Fibroblast of skin of left quadriceps (primary cell): ENCODE results near the gene GCKR.

Experiments
- DNase-seq, 2 experiments: peaks; one replicate each; pipeline ENCODE4 v3.0.0-alpha.2; 2013; ENCODE audit warnings: low read depth in 2 of 2

The GCKR gene, protein sequence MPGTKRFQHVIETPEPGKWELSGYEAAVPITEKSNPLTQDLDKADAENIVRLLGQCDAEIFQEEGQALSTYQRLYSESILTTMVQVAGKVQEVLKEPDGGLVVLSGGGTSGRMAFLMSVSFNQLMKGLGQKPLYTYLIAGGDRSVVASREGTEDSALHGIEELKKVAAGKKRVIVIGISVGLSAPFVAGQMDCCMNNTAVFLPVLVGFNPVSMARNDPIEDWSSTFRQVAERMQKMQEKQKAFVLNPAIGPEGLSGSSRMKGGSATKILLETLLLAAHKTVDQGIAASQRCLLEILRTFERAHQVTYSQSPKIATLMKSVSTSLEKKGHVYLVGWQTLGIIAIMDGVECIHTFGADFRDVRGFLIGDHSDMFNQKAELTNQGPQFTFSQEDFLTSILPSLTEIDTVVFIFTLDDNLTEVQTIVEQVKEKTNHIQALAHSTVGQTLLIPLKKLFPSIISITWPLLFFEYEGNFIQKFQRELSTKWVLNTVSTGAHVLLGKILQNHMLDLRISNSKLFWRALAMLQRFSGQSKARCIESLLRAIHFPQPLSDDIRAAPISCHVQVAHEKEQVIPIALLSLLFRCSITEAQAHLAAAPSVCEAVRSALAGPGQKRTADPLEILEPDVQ

DNA sequence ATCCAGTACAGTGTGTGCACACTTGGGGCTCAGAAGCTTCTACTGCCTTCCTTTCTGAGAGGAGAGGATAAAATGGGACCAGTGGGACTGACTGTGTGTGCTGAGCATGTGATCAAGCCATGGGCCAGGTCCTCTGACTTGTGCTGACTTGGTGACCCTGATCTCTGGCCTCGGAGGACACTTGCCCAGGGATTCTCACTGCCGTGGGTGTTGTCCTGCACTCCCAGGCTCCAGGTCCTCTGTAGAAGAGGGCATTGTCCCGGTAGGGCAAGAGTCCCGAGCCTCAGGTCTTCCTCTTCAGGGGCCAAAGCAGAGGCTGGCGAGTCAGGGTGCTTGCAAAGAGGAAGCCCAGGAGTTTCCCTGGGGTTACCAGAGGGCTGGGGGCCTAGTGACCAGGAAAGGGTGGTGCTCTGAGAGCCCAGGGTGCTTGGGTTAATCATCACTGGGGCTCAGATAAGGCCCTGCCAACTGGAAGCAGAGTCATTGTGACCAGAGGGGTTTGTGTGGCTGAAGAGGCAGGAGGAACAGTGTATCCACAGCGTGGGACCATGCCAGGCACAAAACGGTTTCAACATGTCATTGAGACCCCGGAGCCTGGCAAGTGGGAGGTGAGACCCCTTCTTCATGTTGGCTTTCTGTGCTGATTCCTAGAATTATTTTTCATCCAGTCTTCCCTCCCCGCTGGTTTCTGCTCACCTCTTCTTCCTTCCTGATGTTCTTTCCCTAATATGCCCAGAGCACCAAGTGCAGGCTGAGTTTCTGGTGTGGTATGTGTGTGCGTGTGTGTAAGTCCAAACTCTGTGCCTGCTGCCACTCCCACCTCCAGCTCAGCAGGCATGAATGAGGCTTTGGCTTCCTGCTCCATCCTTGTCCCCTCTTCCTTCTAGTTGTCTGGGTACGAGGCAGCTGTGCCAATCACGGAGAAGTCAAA lies at the start of gene GCKR:
Gene GCKR, plus strand, starts transcription at position 483 of the 931 bp plus-strand sequence. Its CDS starts 66 bp downstream, at position 549.
- no peak for DNase-seq

DNA sequence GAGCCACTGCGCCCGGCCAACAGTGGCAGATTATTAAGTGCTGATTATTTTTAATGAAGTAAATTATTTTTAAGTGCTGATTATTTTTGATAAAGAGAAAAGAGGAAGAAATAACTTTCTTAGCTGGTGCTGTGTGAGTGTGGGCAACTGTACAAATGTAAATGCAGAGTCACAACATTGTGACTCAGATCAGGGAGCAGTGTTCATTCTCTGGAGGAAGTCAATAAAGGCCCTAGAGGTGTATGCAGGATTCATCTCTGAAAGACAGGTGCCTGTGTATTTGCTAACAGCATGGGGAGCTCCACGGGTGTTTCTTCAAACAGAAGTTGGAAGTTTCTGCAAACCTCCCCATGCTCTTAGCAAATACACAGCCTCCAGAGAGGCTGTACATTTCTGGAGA lies 48.3 kb upstream of the GCKR start:
- DNase-seq: no peak

- DNase-seq: no peak
These were observed 45.5 kb upstream of the GCKR start for GRCh38 chr2:27451095-27451494.

DNA sequence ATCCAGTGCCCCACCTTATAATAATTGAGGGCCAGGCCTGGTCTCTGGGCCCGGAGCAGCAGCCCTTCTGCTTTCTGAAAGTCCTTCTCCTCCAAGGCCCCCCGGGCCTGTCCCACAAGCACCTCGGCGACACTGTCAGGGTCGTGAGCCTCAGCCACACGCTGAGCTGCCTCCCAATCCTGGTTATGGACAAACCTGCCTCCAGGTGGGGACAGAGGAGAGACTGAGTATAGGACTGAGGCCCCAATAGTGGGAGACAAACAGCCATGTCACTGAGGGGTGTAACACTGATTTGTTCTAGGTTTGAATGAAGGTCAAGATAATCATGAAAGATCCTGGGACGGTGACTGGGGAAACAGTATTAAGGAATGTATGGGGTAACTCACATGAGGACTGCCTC lies 42.7 kb upstream of the GCKR start:
- no peak for DNase-seq

GRCh38 chr2:27461118-27461517 lies 35.5 kb upstream of the GCKR start:
- no peak for DNase-seq

- DNase-seq: no peak
These were observed 32.2 kb upstream of the GCKR start for GRCh38 chr2:27464443-27464842.

- no peak for DNase-seq
These were observed 24.7 kb upstream of the GCKR start for GRCh38 chr2:27471961-27472360.

DNA sequence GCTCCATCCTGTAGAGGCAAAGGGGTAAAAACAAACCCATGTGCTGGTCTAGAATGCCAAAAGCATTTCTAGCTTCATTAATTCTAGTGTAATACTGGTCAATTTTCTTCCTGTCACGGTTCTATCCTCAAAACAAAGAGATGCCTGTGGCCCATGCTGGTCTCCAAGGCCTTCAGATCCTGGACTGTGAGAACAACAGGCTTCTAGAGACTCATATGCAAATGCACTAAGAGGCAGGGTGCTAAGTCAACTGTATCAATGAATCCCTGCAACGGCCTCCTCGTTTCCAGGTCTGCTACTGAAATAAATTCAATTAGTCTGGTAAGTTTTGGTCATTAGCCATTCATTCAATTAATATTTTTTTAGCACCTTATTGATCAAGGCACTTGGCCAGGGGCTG lies 11.1 kb upstream of the GCKR start:
- no peak for DNase-seq

GRCh38 chr2:27489118-27489497 lies 7.5 kb upstream of the GCKR start:
- no peak for DNase-seq

DNA sequence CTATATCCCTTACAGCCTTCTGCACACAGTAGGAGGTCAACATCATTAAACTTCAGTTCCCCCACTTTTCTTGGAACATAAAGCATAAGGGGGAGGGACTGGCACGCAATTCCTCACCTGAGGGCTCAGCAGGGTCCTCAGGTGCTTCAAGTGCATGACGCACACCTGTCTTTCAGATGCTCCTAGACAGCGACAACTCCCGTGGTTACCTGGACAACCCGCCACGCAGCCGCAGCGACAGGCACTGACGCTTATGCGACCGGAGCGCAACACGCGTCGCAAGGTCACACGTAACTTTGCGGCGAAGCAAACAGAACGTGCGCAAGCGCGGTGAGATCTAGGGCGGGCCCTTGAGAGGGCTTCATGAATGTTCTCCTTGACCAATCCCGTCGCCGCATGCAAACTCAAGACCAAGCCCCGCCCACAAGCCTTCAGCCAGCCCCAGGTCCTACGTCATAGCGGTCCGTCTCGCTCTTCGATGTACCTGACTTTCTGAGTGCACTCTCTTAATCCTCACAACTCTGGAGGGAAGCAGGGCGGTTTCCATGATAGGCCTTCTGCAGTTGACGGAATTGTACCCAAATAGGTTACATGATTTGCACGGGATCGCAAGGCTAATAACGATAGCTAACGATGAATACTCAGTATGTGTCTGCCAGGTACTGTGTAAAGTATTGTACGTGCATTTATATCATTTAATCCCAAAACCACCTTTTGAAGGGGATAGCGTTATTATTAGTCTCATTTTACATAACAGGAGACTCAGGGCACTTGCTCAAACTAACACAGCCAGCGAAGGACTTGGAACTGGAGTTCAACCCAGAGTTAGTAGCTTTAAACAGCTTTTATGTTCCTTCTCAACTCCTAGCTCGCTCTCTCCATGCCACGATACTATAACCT lies 6.9 kb upstream of the GCKR start, which contains the start of gene IFT172:
Gene IFT172, minus strand, starts transcription at position 246 of the 900 bp plus-strand sequence. Its CDS starts 90 bp downstream, at position 156.
- peak; percentile 91 for DNase-seq

- DNase-seq: no peak
These were observed 4.1 kb upstream of the GCKR start for GRCh38 chr2:27492557-27492956.

- DNase-seq: no peak
These were observed 2.7 kb upstream of the GCKR start for GRCh38 chr2:27493948-27494283.

DNA sequence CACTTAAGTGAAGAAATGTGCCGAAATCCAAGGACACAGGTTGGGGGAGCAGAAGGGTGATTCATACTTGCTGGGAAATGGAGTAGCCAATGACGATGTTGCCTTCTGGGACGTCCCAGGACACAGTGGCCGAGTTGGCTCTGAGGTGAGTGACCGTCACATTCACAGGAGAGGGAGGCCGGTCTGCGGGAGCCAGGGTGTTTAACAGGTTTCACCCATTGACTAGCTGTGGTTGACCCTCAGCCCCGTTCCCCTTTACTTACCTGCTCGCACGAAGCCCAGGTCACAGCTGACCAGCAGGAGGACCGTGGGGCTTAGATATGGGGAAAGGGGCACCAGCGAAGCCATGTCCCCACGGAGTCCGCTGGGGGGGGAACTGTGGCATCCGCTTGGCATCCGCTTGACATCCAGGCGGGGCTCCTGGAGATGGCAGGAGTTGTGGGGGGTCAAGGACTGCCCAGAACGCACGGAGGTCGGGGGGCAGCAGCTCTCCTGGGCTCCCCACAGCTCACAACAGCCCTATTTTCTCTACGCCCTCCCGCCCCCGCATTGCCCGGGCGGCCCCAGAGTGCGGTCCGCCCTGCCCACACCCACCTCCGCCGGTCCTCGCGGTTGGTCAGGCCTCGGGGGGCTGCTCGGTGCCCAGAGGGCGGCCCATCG lies 2.2 kb upstream of the GCKR start:
- DNase-seq: no peak

DNA sequence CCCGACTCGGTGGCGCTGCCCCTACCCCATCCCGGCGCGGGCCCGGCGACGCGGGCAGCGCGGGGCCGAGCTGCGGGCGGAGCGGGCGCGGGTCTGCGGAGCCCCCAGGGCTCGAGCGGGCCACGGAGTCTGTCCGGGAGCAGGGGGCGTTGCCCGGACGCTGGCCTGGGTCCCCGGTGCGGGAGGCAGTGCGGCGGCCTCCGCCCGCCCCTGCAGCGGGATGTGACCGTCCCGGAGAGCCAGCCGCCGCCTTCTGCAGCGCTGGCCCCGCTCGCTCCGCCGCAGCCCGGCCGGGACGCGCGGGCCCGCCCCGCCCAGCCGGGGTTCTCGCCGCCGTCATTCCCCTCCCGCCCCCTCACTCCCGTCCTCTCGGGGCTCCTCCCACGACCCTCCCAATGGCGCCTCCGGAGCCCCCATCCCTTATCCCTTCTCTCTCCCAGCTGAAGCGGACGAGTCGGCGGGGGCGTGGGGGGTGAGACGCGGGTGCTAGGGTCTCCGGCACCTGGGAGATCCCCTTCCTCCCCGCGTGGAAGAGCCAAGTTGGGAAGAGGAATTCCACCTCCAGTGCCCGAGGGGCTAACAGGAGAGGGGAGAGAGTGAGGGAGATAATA lies 1.6 kb upstream of the GCKR start, which contains the start of gene FNDC4:
Gene FNDC4, minus strand, starts transcription at position 257 of the 611 bp plus-strand sequence. CDS start 521 bp downstream, outside the sequence.
- no peak for DNase-seq

DNA sequence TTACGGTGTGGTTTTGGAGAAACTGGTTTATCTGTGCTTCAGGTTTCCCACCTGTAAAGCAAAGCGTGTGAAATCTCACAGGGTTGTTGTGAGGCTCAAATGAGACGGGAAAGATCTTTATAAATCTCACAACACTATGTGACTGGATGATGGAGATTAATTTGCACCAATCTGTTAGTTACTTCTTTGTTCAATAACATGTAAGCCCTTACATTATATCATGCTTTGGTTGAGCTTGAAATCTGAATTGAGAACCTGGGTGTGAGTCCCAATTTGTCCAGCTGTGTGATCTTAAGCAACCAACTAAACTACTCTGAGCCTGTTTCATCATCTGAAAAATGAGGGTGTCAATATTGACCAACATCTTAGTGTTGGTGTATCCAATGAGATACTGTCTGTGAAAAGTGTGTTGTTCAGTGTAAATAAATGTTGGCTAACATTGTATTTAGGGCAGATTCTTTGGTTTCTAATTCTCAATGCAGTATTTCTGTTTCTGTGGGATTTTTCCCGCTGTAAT lies 741 bp upstream of the GCKR start:
- DNase-seq: no peak

DNA sequence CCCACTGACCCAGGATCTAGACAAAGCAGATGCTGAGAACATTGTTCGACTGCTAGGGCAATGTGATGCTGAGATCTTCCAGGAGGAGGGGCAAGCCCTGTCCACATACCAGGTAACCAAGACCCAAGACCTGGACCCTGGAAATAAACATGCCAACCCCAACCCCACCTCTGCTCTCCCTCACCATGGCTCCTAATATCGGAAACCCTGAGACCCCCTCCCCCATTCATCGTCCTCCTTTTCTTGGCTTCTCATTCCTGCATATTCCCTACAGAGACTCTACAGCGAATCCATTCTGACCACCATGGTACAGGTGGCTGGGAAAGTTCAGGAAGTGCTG lies 619 bp downstream of the GCKR start:
- DNase-seq: no peak

DNA sequence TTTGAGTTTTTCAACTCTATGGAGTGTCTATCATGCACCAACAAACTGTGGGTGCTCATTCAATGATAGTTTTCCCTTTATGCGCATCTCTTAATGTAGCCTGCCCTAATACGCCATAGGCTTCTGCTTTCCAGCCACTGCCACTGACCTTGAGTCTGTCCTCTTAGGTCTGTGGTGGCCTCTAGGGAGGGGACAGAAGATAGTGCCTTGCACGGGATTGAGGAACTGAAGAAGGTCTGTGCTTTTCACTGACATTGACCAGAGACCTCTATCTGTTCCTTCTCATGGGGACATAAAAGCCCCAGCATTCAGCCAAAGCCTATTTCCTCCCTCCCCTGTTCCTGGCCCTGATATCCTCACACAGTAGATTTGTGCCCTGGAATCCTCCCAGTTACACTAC lies 2.3 kb downstream of the GCKR start:
- no peak for DNase-seq

DNA sequence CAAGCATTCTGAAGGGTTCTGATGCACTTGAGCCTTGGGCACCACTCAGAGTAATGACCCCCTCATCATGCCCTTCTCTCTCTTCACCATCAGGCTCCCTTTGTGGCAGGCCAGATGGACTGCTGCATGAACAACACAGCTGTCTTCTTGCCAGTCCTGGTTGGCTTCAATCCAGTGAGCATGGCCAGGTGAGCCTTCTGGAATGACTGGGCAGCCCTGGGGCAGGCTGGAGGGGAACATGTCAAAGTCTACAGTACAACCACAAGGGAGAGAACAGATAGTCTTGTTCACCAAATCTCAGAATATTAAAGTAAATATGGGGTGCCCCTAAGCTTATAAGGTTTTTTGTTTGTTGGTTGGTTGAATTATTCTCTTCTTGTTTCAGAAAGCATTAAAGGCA lies 4.4 kb downstream of the GCKR start:
- no peak for DNase-seq

DNA sequence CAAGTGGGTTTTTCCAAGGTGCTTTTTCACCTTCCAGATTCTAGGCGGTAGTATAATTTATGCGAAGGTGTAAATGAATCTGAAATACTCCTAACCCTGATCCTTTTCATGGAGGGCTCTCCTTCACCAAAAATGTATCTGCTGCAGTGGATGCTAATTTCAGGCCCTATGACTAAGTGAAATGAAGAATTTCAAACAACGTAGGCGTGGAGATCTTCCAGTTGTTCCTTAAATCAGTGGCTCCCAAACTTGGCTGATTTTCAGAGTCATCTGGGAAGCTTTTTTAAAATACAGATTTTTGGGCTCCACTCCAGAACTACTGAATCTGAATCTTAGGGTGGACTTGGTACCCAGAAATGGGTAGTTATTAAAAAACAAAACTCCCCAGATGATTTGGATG lies 5.5 kb downstream of the GCKR start:
- DNase-seq: no peak

- DNase-seq: no peak
These were observed 9.9 kb downstream of the GCKR start for GRCh38 chr2:27506587-27506986.
